Epidermal melanocyte (primary cell): ENCODE measurements around the gene PCSK5.

Experiments used
- DNase-seq: peaks from one replicate; pipeline ENCODE4 v3.0.0; 2011; ENCODE audit warnings: low spot score; ENCODE audit not compliant: insufficient read length

The PCSK5 gene

GRCh38 chr9:76374783-76375559 lies 484.5 kb downstream of the PCSK5 start:
- DNase-seq, result no peak

GRCh38 chr9:76377791-76378190 lies 487.3 kb downstream of the PCSK5 start:
- DNase-seq, result no peak

- DNase-seq, result no peak
Measured at GRCh38 chr9:76378367-76379073, 488.0 kb downstream of the PCSK5 start.

- DNase-seq, result no peak
Measured at GRCh38 chr9:76379494-76379893, 489.0 kb downstream of the PCSK5 start.

- no peak for DNase-seq
Measured at GRCh38 chr9:76390656-76391055, 500.2 kb downstream of the PCSK5 start.

- DNase-seq, result peak; percentile 82
Measured at GRCh38 chr9:76394195-76394959, 503.9 kb downstream of the PCSK5 start, which contains the start of gene RFK. Gene RFK (minus strand): TSS chr9:76394426. CDS start chr9:76394171, 255 bp downstream.

GRCh38 chr9:76394960-76395252 lies 504.4 kb downstream of the PCSK5 start:
- no peak for DNase-seq

- DNase-seq, result no peak
Measured at GRCh38 chr9:76395381-76395780, 504.9 kb downstream of the PCSK5 start.

GRCh38 chr9:76396144-76396543 lies 505.7 kb downstream of the PCSK5 start:
- no peak for DNase-seq

GRCh38 chr9:76396597-76396996 lies 506.1 kb downstream of the PCSK5 start:
- DNase-seq, result no peak

GRCh38 chr9:76399856-76400255 lies 509.4 kb downstream of the PCSK5 start:
- DNase-seq, result no peak

GRCh38 chr9:76400534-76401096 lies 510.1 kb downstream of the PCSK5 start:
- DNase-seq, result no peak

- DNase-seq, result no peak
Measured at GRCh38 chr9:76401176-76401575, 510.7 kb downstream of the PCSK5 start.

- DNase-seq, result no peak
Measured at GRCh38 chr9:76401580-76402354, 511.3 kb downstream of the PCSK5 start.

GRCh38 chr9:76403352-76403751 lies 512.9 kb downstream of the PCSK5 start:
- peak; percentile 50 for DNase-seq

GRCh38 chr9:76404401-76404800 lies 513.9 kb downstream of the PCSK5 start:
- DNase-seq, result no peak

GRCh38 chr9:76405340-76405739 lies 514.9 kb downstream of the PCSK5 start:
- no peak for DNase-seq

- DNase-seq, result no peak
Measured at GRCh38 chr9:76405868-76406267, 515.4 kb downstream of the PCSK5 start.
